NCI-H82 (cell line): ENCODE data around the gene CHN2.

Experiments
- DNase-seq: peaks from one replicate; lab custom pipeline; 2025; lab: John Stamatoyannopoulos, UW

Gene CHN2

GRCh38 chr7:29469976-29470557, 275.5 kb downstream of the CHN2 start:
- no peak for DNase-seq

GRCh38 chr7:29471444-29472138, 277.0 kb downstream of the CHN2 start:
- DNase-seq: peak; percentile 95

GRCh38 chr7:29476916-29477315, 282.3 kb downstream of the CHN2 start:
- peak; percentile 89 for DNase-seq

- peak; percentile 70 for DNase-seq
Measured at GRCh38 chr7:29478226-29478625, 283.7 kb downstream of the CHN2 start.

- peak; percentile 79 for DNase-seq
Measured at GRCh38 chr7:29478687-29479240, 284.2 kb downstream of the CHN2 start.

GRCh38 chr7:29479301-29480200, 285.0 kb downstream of the CHN2 start:
- peak; percentile 96 for DNase-seq

GRCh38 chr7:29480451-29480850, 285.9 kb downstream of the CHN2 start:
- DNase-seq: peak; percentile 56

- peak; percentile 46 for DNase-seq
Measured at GRCh38 chr7:29480934-29481651, 286.5 kb downstream of the CHN2 start.

GRCh38 chr7:29482056-29482455, 287.5 kb downstream of the CHN2 start:
- DNase-seq: peak; percentile 75

GRCh38 chr7:29483219-29484104, 288.9 kb downstream of the CHN2 start:
- DNase-seq: peak; percentile 70

GRCh38 chr7:29484280-29484679, 289.7 kb downstream of the CHN2 start:
- peak; percentile 68 for DNase-seq

GRCh38 chr7:29485339-29486190, 291.0 kb downstream of the CHN2 start:
- DNase-seq: peak; percentile 93

GRCh38 chr7:29486191-29486700, 291.7 kb downstream of the CHN2 start:
- no peak for DNase-seq

- no peak for DNase-seq
Measured at GRCh38 chr7:29487424-29487823, 292.8 kb downstream of the CHN2 start.

- DNase-seq: no peak
Measured at GRCh38 chr7:29488203-29488970, 293.8 kb downstream of the CHN2 start.

- DNase-seq: no peak
Measured at GRCh38 chr7:29488977-29489376, 294.4 kb downstream of the CHN2 start.

GRCh38 chr7:29490094-29490607, 295.6 kb downstream of the CHN2 start:
- no peak for DNase-seq

GRCh38 chr7:29494350-29494749, 299.8 kb downstream of the CHN2 start:
- DNase-seq: no peak

- DNase-seq: no peak
Measured at GRCh38 chr7:29495653-29496052, 301.1 kb downstream of the CHN2 start.
